COLO668 (cell line): Measurements from ENCODE around the gene LAMB1.

ENCODE experiments used
- DNase-seq: peaks from one replicate; lab custom pipeline; 2025; ENCODE audit not compliant: unreplicated experiment; lab: John Stamatoyannopoulos, UW

LAMB1 gene

GRCh38 chr7:107999779-108000560 lies 3.0 kb downstream of the LAMB1 start:
- no peak for DNase-seq

GRCh38 chr7:107998660-107999480 lies 4.1 kb downstream of the LAMB1 start:
- DNase-seq: no peak

DNA sequence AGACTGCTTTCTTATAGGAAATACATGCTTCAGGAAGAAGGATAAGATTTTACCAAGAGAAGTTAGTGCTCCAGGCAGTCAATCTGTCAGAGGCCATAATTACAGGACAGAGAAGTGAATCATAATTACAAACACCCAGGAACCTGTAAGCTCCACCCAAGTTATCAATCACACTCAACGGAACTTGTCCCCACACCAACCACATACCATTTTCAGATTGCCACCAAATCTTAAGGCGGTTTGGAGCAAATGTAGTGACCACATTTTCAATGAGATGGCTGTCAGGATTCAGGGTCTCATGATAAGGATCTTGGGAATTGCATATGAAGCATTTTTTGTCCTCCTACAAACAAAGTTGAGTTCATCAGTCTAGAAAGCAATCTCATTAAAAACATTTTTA lies 4.8 kb downstream of the LAMB1 start:
- DNase-seq: no peak

- DNase-seq: no peak
These were observed 6.7 kb downstream of the LAMB1 start for GRCh38 chr7:107996072-107996882.

DNA sequence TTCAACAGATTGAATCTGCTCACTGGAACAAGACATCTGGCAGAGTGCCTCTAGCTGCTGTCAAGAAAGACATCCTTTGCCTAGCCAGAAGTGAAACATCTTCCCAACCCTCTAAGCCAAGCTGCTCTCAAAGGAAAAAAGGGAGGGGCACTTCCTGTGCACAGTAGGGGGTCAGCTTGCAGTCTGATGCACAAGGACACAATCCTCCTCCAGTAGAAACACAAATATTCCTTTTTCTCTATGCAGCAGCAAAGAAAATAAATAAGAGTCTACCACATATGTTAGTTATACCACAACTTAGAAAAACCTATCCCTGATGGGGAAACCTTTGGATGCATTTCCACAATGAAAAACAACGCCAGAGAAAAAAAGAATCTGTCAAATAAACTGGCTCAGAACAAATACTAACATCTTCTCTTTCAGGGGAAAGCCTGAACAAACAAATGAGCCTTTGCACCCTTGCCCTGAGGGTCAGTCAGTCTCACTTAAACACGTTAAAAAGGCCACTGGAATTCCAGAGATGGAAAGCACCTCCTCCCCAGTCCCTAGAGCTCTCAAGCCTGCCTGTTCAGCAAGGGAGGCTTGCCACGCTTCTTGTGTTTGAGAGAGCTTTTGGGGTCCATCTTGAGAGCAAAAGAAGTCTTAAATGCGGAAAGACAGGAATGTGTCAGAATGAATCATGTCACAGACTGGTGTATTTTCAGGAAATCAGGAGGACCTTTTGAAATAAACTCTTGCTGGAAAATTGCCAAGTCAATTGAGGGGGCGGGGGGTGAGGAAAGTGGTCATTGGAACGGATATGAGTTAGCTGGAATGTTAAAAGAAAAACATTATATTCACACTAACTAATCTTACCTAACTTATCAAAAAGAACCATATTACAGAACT lies 7.5 kb downstream of the LAMB1 start:
- DNase-seq: no peak

DNA sequence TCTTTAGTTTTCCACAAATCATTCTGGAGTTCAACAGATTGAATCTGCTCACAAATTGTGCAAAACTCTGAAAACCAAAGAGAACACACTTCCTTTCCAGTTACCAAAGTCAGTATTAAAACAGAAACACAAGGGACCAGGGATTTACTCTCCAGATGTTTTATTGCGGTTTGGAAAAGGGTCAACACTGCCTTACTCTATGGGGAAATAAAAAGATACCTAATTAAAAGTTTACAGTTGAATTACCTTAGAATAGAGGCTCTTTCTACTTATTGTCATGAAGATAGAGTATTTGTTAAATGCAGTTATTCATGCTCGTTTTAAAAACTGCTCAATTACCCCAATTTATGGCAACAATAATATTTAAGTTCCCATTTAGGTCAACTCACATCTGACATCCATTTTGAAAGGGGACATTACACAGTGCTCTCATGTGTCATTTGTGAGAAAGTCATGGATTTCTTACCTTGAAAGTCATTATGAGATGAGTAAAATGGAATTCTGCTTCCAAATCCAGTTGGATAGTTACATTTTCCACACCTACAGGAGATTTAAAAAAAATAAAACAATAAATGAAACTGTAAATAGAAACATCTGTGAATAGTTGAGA lies 8.4 kb downstream of the LAMB1 start:
- DNase-seq: no peak

GRCh38 chr7:107993891-107994291 lies 9.1 kb downstream of the LAMB1 start:
- DNase-seq: no peak

- no peak for DNase-seq
These were observed 13.2 kb downstream of the LAMB1 start for GRCh38 chr7:107989618-107990373.

DNA sequence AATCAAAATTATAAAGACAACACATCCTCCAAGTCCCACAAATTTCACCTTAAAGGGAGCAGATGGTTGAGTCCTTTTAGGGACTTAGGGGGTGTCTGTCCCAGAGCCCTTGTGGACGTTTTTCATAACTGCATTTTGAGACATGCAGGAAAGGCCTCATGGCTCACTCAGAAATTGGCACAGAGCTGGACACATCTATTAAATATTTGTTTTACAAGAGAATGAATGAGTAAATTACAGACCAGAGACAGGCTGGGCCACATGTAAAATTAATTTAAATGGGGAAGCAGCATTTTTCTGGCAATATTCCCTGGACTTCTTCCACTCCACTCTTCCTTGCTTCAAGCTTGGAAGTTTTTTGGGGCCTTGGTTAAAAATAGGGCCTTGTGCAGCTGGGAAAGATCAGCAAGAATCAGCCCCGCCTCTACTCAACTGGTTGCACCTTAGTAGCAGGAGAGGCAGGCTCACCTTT lies 20.0 kb downstream of the LAMB1 start:
- no peak for DNase-seq

- no peak for DNase-seq
These were observed 20.7 kb downstream of the LAMB1 start for GRCh38 chr7:107982042-107982840.

DNA sequence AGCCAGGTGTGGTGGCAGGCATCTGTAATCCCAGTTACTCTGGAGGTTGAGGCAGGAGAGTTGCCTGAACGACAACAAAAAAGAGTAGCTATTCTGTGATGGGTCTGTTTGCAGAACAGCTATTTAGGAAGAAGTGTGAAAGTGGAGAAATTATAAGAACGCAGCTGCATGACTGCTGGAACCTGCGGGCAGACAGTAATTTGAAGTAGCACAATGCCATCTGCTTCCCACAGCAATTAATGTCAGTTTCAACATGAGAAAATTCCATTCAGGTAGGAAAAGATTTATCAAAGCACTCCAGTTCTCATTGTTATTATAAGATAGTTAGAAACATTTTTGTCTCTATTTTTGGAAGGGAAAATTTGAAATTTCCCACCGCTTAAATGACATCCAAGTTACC lies 21.5 kb downstream of the LAMB1 start:
- DNase-seq: no peak

DNA sequence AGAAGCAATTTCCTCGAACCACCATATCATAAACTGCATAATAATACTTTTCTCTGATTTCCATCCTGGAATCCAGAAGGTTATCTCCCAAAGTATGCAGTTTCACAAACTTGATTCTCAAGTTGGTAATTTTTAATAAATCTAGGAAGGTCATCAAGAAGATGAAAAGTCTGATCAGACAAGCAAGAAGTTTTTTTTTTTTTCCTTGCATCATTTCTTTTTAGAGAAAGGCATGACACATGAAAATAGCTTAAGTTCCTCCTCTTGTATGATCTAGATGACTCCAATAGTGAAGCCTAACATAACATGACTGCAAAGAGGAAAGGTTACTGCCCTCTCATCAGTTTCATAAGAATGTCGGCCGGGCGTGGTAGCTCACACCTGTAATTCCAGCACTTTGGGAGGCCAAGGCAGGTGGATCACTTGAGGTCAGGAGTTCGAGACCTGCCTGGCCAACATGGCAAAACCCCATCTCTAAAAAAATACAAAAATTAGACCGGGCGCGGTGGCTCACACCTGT lies 22.2 kb downstream of the LAMB1 start:
- DNase-seq: no peak

DNA sequence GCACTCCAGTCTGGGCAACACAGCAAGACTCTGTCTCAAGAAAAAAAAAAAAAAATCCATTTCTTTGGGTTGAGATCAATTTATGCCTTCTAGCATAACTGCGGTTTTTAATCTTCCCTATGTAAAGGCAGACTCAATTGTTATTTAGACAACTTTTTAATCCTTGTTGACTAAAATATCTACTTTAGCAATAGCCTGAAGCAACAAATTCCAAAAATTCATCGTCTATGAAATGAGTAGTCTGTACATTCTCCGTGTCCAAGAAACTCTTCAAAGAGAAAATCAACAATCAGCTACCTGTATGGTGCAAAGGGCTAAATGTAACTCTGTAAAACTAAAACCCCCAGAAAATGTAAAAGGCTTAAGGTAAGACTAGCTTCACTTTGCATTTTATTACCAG lies 22.8 kb downstream of the LAMB1 start:
- no peak for DNase-seq

GRCh38 chr7:107978815-107979408 lies 24.0 kb downstream of the LAMB1 start:
- no peak for DNase-seq

DNA sequence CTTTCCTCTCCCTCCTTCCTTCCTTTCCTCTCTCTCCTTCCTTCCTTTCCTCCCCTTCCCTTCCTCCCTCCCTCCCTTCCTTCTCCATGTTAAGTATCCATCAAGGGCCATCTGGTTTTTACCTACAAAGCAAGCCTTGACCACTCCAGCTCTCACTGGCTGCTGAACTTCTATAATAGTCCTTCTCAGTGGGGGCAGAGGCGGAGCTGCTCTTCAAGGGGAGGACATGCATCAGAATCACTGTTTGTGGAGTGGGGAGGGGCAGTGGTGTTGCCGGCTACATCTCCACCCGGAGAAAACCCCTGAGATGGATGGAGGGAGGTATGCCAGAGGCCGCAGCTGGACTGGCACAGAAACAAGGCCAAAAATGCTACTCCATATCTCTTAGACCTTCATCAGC lies 25.9 kb downstream of the LAMB1 start:
- no peak for DNase-seq

DNA sequence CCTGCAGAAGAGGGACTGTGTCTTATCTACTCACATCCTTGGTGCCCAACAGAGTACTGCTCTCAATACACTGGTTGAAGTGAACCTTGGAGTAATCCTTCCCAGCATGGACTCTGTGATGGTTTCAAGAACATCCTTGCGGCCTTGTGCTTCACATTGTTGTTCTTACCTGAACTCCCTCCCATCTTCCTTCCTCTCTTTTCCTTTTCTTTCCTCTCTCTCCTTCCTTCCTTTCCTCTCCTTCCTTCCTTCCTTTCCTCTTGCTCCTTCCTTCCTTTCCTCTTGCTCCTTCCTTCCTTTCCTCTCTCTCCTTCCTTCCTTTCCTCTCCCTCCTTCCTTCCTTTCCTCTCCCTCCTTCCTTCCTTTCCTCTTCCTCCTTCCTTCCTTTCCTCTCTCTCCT lies 26.3 kb downstream of the LAMB1 start:
- no peak for DNase-seq

- DNase-seq: no peak
These were observed 27.5 kb downstream of the LAMB1 start for GRCh38 chr7:107975394-107976013.
